K562 (cell line): ENCODE measurements around the gene APLNR. TPM values are rescaled to one million over a fixed set of nuclear protein-coding genes. Genes with fewer than 3 reads are reported as not detected.

Source experiments
- ATAC-seq: fragments of 200-7000 bp; cut with Tn5 transposase; 3 replicates; pipeline ENCODE4 v1.9.1; 2020; ENCODE audit warnings: moderate library complexity
- BruUV-seq: library from RNA; stranded (reverse); fragments of 400-500 nt; replicated peaks from 2 replicates; lab custom pipeline; 2021; lab: Mats Ljungman, UMichigan
- CTCF ChIA-PET: fragments of 300-600 bp; formaldehyde crosslinking; extraction: SDS; loops from one replicate; lab custom pipeline; 2021; ENCODE audit warnings: low intra/inter-chr PET ratio; lab: Yijun Ruan, JAX
- POLR2A ChIA-PET: fragments of 300-600, 350-650 bp; sonication (Branson Sonifier 250); formaldehyde crosslinking; extraction: SDS; loops from one replicate; lab custom pipeline; 2021; ENCODE audit warnings: antibody characterized with exemption, inconsistent platforms; lab: Yijun Ruan, JAX
- DNase-seq, 4 experiments: peaks; one replicate each; pipeline versions ENCODE4 v3.0.0 to v3.0.0-alpha.2; 2011 to 2018; ENCODE audit warnings: low spot score in 3 of 4, mixed read lengths in 3 of 4; ENCODE audit errors: extremely low read depth in 1 of 4
- FAIRE-seq: peaks from 2 replicates; lab custom pipeline; 2011; peaks lifted over from hg19 to GRCh38; lab: Jason Lieb, UNC
- H2AFZ ChIP-seq: 2 replicates; pipeline ENCODE4 v1.6.0; 2011; ENCODE audit warnings: low read depth, low read length, control low read depth, inconsistent platforms
- H3K27ac ChIP-seq: fragments of 200-600 bp; 3 replicates; pipeline ENCODE4 v1.8.0; 2011; ENCODE audit warnings: low read depth, mild to moderate bottlenecking, control low read depth, inconsistent platforms, low read length, moderate library complexity, mixed read lengths; ENCODE audit errors: extremely low read depth
- H3K27me3 ChIP-seq, 2 experiments: fragments of 300-600 bp in 1 of 2; 2 replicates in 1 of 2; 3 replicates in 1 of 2; pipeline versions ENCODE4 v1.6.0 to v1.8.0; 2011; ENCODE audit warnings: inconsistent platforms in 2 of 2, low read length in 2 of 2, mild to moderate bottlenecking in 1 of 2, mixed read lengths in 1 of 2, moderate library complexity in 1 of 2; ENCODE audit not compliant: control insufficient read depth in 2 of 2, insufficient read depth in 2 of 2
- H3K36me3 ChIP-seq: fragments of 300-600 bp; 3 replicates; pipeline ENCODE4 v1.8.0; 2011; ENCODE audit warnings: mild to moderate bottlenecking, low read length, inconsistent platforms; ENCODE audit not compliant: control insufficient read depth, insufficient read depth
- H3K4me1 ChIP-seq, 2 experiments: fragments of 200-600 bp in 1 of 2; replicated peaks in 1 of 2; 2 replicates in 1 of 2; 3 replicates in 1 of 2; pipeline versions ENCODE4 v1.5.1 to v1.8.0; 2011; ENCODE audit warnings: inconsistent platforms in 2 of 2, low read length in 2 of 2, mild to moderate bottlenecking in 1 of 2, mixed read lengths in 1 of 2, moderate library complexity in 1 of 2; ENCODE audit not compliant: control insufficient read depth in 2 of 2, insufficient read depth in 2 of 2
- H3K4me2 ChIP-seq: 2 replicates; pipeline ENCODE4 v1.6.1; 2011; ENCODE audit warnings: low read length, control low read depth, inconsistent platforms, mixed read lengths; ENCODE audit not compliant: insufficient read depth
- H3K4me3 ChIP-seq: fragments of 200-600 bp; sonication (generic), shearing (Covaris generic); 2 replicates; pipeline ENCODE4 v1.5.1; 2016; ENCODE audit warnings: control low read depth, inconsistent platforms
- H3K79me2 ChIP-seq: fragments of 200-600 bp; 3 replicates; pipeline ENCODE4 v1.8.0; 2011; ENCODE audit warnings: low read length, inconsistent platforms; ENCODE audit not compliant: control insufficient read depth, insufficient read depth
- H3K9ac ChIP-seq, 2 experiments: 2 replicates each; pipeline versions ENCODE4 v1.6.0 to v1.6.1; 2011; ENCODE audit warnings: low read depth in 2 of 2, low read length in 2 of 2, control low read depth in 1 of 2, inconsistent platforms in 1 of 2, mild to moderate bottlenecking in 1 of 2, mixed read lengths in 1 of 2; ENCODE audit not compliant: insufficient read depth in 1 of 2
- H3K9me1 ChIP-seq: one replicate; pipeline ENCODE4 v1.6.0; 2011; ENCODE audit warnings: inconsistent platforms, mild to moderate bottlenecking, low read length, moderate library complexity; ENCODE audit not compliant: control insufficient read depth, insufficient read depth
- H3K9me3 ChIP-seq: replicated peaks from 2 replicates; pipeline ENCODE4 v1.5.1; 2011; ENCODE audit warnings: low read depth, low read length, inconsistent platforms; ENCODE audit not compliant: control insufficient read depth, insufficient read depth
- H4K20me1 ChIP-seq: replicated peaks from 2 replicates; pipeline ENCODE4 v1.6.1; 2011; ENCODE audit warnings: low read length, inconsistent platforms, mixed read lengths; ENCODE audit not compliant: control insufficient read depth, insufficient read depth
- CEBPB ChIP-seq: fragments of 450-650 bp; IDR thresholded peaks from 2 replicates; pipeline ENCODE4 v1.6.1; 2016; ENCODE audit warnings: missing genetic modification characterization, missing compliant biosample characterization
- ZNF24 ChIP-seq: fragments of 450-650 bp; IDR thresholded peaks from 2 replicates; pipeline ENCODE4 v1.6.1; 2016
- WGBS: fragments of 100-300 bp; shearing (Covaris generic); methylation state at CpG from one replicate; pipeline ENCODE4 v1.1.6; 2016; ENCODE audit warnings: low coverage, mixed read lengths; ENCODE audit not compliant: insufficient coverage; ENCODE audit errors: missing lambda C conversion rate; 5-methylcytosine and 5-hydroxymethylcytosine counted together
- in situ Hi-C: fragments of 300-500 bp; cut with MboI; formaldehyde crosslinking; loops from 4 replicates; pipeline ENCODE4 v1.15.0; 2018; ENCODE audit warnings: inconsistent platforms, mixed read lengths
- intact Hi-C: fragments of 100-400 bp; cut with micrococcal nuclease; formaldehyde crosslinking; loops from 2 replicates; pipeline ENCODE4 v1.14.2; 2022
- polyA plus RNA-seq, 8 experiments: library from polyadenylated mRNA; depleted of rRNA in 4 of 8; stranded (reverse) in 5 of 8; unstranded in 3 of 8; fragments of >200 nt; fragmentation: Nextera tagmentation in 2 of 8; fragmentation: Illumina TruSeq in 1 of 8; extraction: Ambion mirVana in 2 of 8; extraction: Trizol in 1 of 8; gene quantifications; 2 replicates each; pipeline versions ENCODE4 v1.2.1 to v1.2.3, GENCODE V29; 2011 to 2014; ENCODE audit warnings: inconsistent platforms in 1 of 8, missing spikeins in 1 of 8
- total RNA-seq, 7 experiments: library from RNA; depleted of rRNA in 6 of 7; stranded (reverse); fragments of >200 nt in 6 of 7; fragmentation: Illumina TruSeq in 2 of 7; extraction: Trizol in 2 of 7; gene quantifications; 2 replicates each; pipeline versions ENCODE4 v1.2.1 to v1.2.3, GENCODE V29; 2011 to 2021; ENCODE audit warnings: low replicate concordance in 1 of 7
- TF ChIP-seq, protein P1 (sequence below): fragments of 450-650 bp; IDR thresholded peaks from 2 replicates; pipeline ENCODE4 v1.6.1; 2016; ENCODE audit warnings: mild to moderate bottlenecking

The APLNR gene
- total and polyA plus RNA-seq, 9 of the 15 experiments (the other 6 are each of a cell fraction or from before 2014, with no cell fraction given), result 0.15 to 2.0 (median 0.65) TPM

DNA sequence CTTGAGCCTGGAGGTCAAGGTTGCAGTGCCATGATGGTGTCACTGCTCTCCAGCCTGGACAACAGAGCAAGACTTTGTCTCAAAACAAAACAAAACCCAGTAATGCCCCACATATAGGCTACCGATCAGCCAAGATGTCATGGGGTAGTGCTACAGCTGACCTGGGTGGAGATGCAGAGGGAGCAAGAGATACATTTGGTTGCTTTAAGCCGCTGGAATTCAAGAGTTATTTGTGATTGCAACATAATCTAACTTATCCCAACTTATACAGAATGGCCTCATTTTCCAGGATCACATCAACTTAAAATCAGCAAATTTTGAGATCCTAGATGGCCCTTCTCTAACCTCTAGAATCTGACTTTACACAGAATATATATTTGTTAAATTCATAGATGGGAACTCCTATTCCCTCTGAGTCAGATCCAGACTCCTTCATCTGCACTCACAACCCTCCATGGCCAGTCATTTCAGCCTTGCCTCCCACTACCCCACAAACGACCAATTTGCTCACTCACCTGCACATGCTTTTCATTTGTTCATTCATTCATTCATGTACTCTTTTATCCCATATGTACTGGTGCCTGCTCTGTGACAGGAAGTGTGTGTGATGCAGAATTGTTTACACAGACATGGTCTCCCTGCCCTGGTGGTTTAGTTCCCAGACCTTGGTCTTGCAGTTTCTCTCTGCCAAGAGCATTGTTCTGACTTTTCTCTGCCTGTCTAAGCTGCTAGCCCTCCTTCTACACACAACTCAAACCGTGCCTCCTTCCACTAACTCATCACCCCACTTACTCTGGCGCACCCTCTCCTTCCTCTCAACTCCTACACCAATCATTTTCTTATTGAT is 24.1 kb upstream of the APLNR start:
- CTCF ChIA-PET, result no interaction called here
- no peaks in the 10 kb centered on the region for H4K20me1 ChIP-seq
- 0% methylated on average over 5 of the region's 5 CpGs for WGBS
- no peak overlapping the region for H3K4me2 ChIP-seq
- TF ChIP-seq, protein P1, sequence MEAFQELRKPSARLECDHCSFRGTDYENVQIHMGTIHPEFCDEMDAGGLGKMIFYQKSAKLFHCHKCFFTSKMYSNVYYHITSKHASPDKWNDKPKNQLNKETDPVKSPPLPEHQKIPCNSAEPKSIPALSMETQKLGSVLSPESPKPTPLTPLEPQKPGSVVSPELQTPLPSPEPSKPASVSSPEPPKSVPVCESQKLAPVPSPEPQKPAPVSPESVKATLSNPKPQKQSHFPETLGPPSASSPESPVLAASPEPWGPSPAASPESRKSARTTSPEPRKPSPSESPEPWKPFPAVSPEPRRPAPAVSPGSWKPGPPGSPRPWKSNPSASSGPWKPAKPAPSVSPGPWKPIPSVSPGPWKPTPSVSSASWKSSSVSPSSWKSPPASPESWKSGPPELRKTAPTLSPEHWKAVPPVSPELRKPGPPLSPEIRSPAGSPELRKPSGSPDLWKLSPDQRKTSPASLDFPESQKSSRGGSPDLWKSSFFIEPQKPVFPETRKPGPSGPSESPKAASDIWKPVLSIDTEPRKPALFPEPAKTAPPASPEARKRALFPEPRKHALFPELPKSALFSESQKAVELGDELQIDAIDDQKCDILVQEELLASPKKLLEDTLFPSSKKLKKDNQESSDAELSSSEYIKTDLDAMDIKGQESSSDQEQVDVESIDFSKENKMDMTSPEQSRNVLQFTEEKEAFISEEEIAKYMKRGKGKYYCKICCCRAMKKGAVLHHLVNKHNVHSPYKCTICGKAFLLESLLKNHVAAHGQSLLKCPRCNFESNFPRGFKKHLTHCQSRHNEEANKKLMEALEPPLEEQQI, result no peak
- TF ChIP-seq ZNF24 (peak; percentile 73), CEBPB (tag) (0 out of 2 replicates have a peak, but pooled peaks have one; percentile 38)
- H3K36me3 ChIP-seq, result no peaks in the 10 kb centered on the region
- no peaks in the 10 kb centered on the region for H3K9me1 ChIP-seq
- no peaks in the 10 kb centered on the region for H3K9me3 ChIP-seq
- intact Hi-C loops (no loop called here), in situ Hi-C loops (loop anchor here (5.0 to 25.0 kb wide), 2 partner anchors 419 to 1324 kb away; partner anchors contain the start of gene OR5I1)
- no peak overlapping the region for H3K9ac ChIP-seq
- H3K27ac ChIP-seq, result no peak overlapping the region
- H3K27me3 ChIP-seq, result no peaks in the 10 kb centered on the region
- H3K4me1 ChIP-seq, result no peaks in the 10 kb centered on the region
- no peak overlapping the region; the same call in 1 of the 2 replicates for H2AFZ ChIP-seq
- no peaks in the 10 kb centered on the region for H3K79me2 ChIP-seq
- no peak for ATAC-seq
- H3K4me3 ChIP-seq, result no peak overlapping the region
- no peak for FAIRE-seq
- BruUV-seq, result no TSS peak
- no peak for DNase-seq
- POLR2A ChIA-PET, result no interaction called here
